Kidney (tissue), 14 donors: ENCODE results near the gene RAB40B. TPM values are rescaled to one million over a fixed set of nuclear protein-coding genes. Genes with fewer than 3 reads are reported as not detected.

Experiments
- DNase-seq, 5 donors: peaks; one replicate each; pipeline ENCODE4 v3.0.0-alpha.2; 2013 to 2020
- FAIRE-seq: peaks from 2 replicates; lab custom pipeline; 2012; peaks lifted over from hg19 to GRCh38; lab: Jason Lieb, UNC
- H3K27ac ChIP-seq, 2 donors: one replicate each; pipeline ENCODE4 v1.7.0; 2013; ENCODE audit warnings: low read depth in 2 of 2, low read length in 2 of 2, inconsistent platforms in 1 of 2
- H3K27me3 ChIP-seq: one replicate; pipeline ENCODE4 v1.7.1; 2013; ENCODE audit warnings: low read length, inconsistent platforms; ENCODE audit not compliant: control insufficient read depth, insufficient read depth
- H3K36me3 ChIP-seq, 3 donors: one replicate each; pipeline versions ENCODE4 v1.7.0 to v1.7.1; 2013; ENCODE audit warnings: low read length in 3 of 3, control low read depth in 1 of 3, inconsistent platforms in 1 of 3; ENCODE audit not compliant: insufficient read depth in 3 of 3, control insufficient read depth in 2 of 3
- H3K4me1 ChIP-seq, 3 donors: one replicate each; pipeline versions ENCODE4 v1.7.0 to v1.7.1; 2013; ENCODE audit warnings: low read length in 3 of 3, inconsistent platforms in 1 of 3, low read depth in 1 of 3; ENCODE audit not compliant: control insufficient read depth in 2 of 3, insufficient read depth in 2 of 3
- H3K4me3 ChIP-seq, 3 donors: one replicate each; pipeline versions ENCODE4 v1.7.0 to v1.8.1; 2013; ENCODE audit warnings: low read length in 3 of 3, control low read depth in 1 of 3, inconsistent platforms in 1 of 3
- H3K9ac ChIP-seq, 3 donors: one replicate each; pipeline versions ENCODE4 v1.7.0 to v1.7.1; 2013; ENCODE audit warnings: low read length in 3 of 3, control low read depth in 1 of 3, inconsistent platforms in 1 of 3
- H3K9me3 ChIP-seq, 3 donors: one replicate each; pipeline versions ENCODE4 v1.7.0 to v1.7.1; 2013; ENCODE audit warnings: low read length in 3 of 3, control low read depth in 1 of 3, inconsistent platforms in 1 of 3; ENCODE audit not compliant: control insufficient read depth in 2 of 3, insufficient read depth in 1 of 3
- CTCF ChIP-seq: IDR thresholded peaks from 3 replicates; pipeline ENCODE4 v1.5.1; 2012; ENCODE audit warnings: mild to moderate bottlenecking, moderate library complexity, borderline replicate concordance; ENCODE audit not compliant: insufficient read depth; ENCODE audit errors: extremely low read depth
- intact Hi-C: fragments of 100-400 bp; cut with DNase I; formaldehyde crosslinking; loops from one replicate; pipeline ENCODE4 v1.11.1; 2022
- polyA plus RNA-seq: library from polyadenylated mRNA; stranded (reverse); fragments of 350-450 nt; fragmentation: Illumina TruSeq; extraction: RNeasy Lipid Tissue Mini Kit (QIAGEN cat#74804); gene quantifications from one replicate; pipeline ENCODE4 v1.2.3, GENCODE V29; 2014; ENCODE audit warnings: low read depth, low replicate concordance; ENCODE audit not compliant: insufficient read depth
- total RNA-seq: library from RNA; stranded (reverse); fragmentation: NEBNext Ultra II Directional; extraction: Animal tissue kit (Norgen Biotek cat#: 25700); gene quantifications from one replicate; pipeline ENCODE4 v1.2.1, GENCODE V29; 2021
- donor health status: control.
- donor health status: control.
- donor health status: control.
- donor health status: control.
- donor health status: control.
- donor health status: DM: yes; HTN: yes; CAD: no.
- donor health status: Normal renal cell carcinoma (clear cell type).

Gene RAB40B
- total and polyA plus RNA-seq, 2 donors from 2014 or later, result 21.7 to 36.1 TPM

- H3K4me3 ChIP-seq, result no peak overlapping the region
- H3K36me3 ChIP-seq, result no peaks in the 10 kb centered on the region
- H3K9me3 ChIP-seq, result peaks cover 0 to 4% (median 0%) of the 10 kb centered on the region in 3 donors
- intact Hi-C loops, result no loop called here
- H3K9ac ChIP-seq, result peak overlapping the region in 1 of 3 donors; percentile 34
- no peaks in the 10 kb centered on the region for H3K27me3 ChIP-seq
- peaks cover 0 to 19% (median 17%) of the 10 kb centered on the region in 3 donors for H3K4me1 ChIP-seq
- H3K27ac ChIP-seq, result peak overlapping the region; percentile 83 to 95
- no peak for DNase-seq
- no peak for FAIRE-seq
- TF ChIP-seq CTCF, result no peak
These were observed 13.2 kb downstream of the RAB40B start for GRCh38 chr17:82685291-82685690.

GRCh38 chr17:82684228-82684841, 14.2 kb downstream of the RAB40B start:
- H3K9ac ChIP-seq, result peak overlapping the region in 1 of 3 donors; percentile 52
- H3K4me1 ChIP-seq, result peaks cover 0 to 19% (median 17%) of the 10 kb centered on the region in 3 donors
- H3K36me3 ChIP-seq, result no peaks in the 10 kb centered on the region
- H3K4me3 ChIP-seq, result peak overlapping the region in 2 of 3 donors; percentile 18 to 33
- TF ChIP-seq CTCF, result no peak
- H3K27ac ChIP-seq, result peak overlapping the region; percentile 95 to 96
- H3K27me3 ChIP-seq, result no peaks in the 10 kb centered on the region
- DNase-seq (peak in 1 of 5 donors; percentile 36), FAIRE-seq (no peak)
- intact Hi-C loops, result no loop called here
- H3K9me3 ChIP-seq, result peaks cover 0 to 4% (median 0%) of the 10 kb centered on the region in 3 donors

- H3K4me1 ChIP-seq, result peaks cover 0 to 19% (median 14%) of the 10 kb centered on the region in 3 donors
- H3K27ac ChIP-seq, result peak overlapping the region; percentile 72 to 82
- no peak for DNase-seq
- no peak overlapping the region for H3K4me3 ChIP-seq
- no peak for FAIRE-seq
- H3K27me3 ChIP-seq, result no peaks in the 10 kb centered on the region
- H3K36me3 ChIP-seq, result no peaks in the 10 kb centered on the region
- TF ChIP-seq CTCF, result no peak
- H3K9me3 ChIP-seq, result peaks cover 0 to 4% (median 0%) of the 10 kb centered on the region in 3 donors
- intact Hi-C loops, result no loop called here
- no peak overlapping the region for H3K9ac ChIP-seq
These were observed 15.0 kb downstream of the RAB40B start for GRCh38 chr17:82683534-82683933.

DNA sequence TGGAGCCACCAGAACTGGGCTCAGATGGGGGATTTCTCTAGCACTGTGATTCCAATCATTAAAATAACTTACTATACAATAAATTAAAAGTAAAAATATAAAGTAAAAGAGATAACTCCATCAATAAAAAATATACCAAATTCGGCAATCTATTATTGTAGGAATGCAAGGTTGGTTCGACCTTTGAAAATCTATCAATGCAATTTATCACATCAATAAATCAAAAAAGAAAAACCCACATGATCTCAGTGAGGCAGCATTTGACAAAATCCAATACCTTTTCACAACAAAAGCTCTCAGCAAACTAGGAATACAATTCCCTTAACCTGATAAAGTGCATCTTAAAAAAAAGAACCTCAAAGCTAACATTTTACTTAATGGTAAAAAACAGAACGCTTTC, 17.0 kb downstream of the RAB40B start:
- TF ChIP-seq CTCF, result no peak
- Histone ChIP-seq H3K4me3 (no peak overlapping the region), H3K27ac (no peak overlapping the region), H3K9ac (no peak overlapping the region), H3K4me1 (peaks cover 0 to 13% (median 10%) of the 10 kb centered on the region in 3 donors), H3K27me3 (no peaks in the 10 kb centered on the region), H3K36me3 (no peaks in the 10 kb centered on the region), H3K9me3 (peaks cover 0 to 4% (median 0%) of the 10 kb centered on the region in 3 donors)
- intact Hi-C loops, result no loop called here
- DNase-seq (no peak), FAIRE-seq (no peak)
